Naive thymus-derived CD8-positive, alpha-beta T cell (primary cell): Measurements from ENCODE around the gene GRIN1. TPM values are rescaled to one million over a fixed set of nuclear protein-coding genes. Genes with fewer than 3 reads are reported as not detected.
A peak's percentile ranks its signal among the peaks of the same experiment; 100 is the strongest.

Experiments used
- ATAC-seq, 2 donors: fragments of 150-1000 bp; cut with Tn5 transposase in 1 of 2; sonication (Bioruptor Pico), chemical (Tn5 transposase) in 1 of 2; 1 replicate in 1 of 2; 2 replicates in 1 of 2; pipeline ENCODE4 v1.10.0; 2021; ENCODE audit warnings: mild to moderate bottlenecking in 2 of 2, moderate library complexity in 2 of 2
- POLR2A ChIA-PET: fragments of 350-600 bp; sonication (Branson Sonifier 250); formaldehyde crosslinking; loops from one replicate; lab custom pipeline; 2021; ENCODE audit warnings: antibody characterized with exemption; lab: Charles Lee
- DNase-seq, 10 donors: peaks; one replicate each; pipeline versions ENCODE4 v3.0.0 to v3.0.0-alpha.2; 2020 to 2022
- H3K27ac Mint-ChIP-seq, 10 donors: one replicate each; pipeline ENCODE4 v1.8.0; 2020 to 2022; ENCODE audit warnings: mild to moderate bottlenecking in 10 of 10, mixed read lengths in 10 of 10, moderate library complexity in 4 of 10, inconsistent platforms in 1 of 10
- H3K27me3 Mint-ChIP-seq, 5 donors: one replicate each; pipeline ENCODE4 v1.8.0; 2021 to 2022; ENCODE audit warnings: mixed read lengths in 5 of 5
- H3K36me3 Mint-ChIP-seq, 3 donors: one replicate each; pipeline ENCODE4 v1.8.0; 2020 to 2022; ENCODE audit warnings: mixed read lengths in 3 of 3, mild to moderate bottlenecking in 2 of 3, inconsistent platforms in 1 of 3
- H3K4me1 Mint-ChIP-seq, 4 donors: one replicate each; pipeline ENCODE4 v1.8.0; 2021 to 2022; ENCODE audit warnings: mixed read lengths in 4 of 4
- H3K4me3 Mint-ChIP-seq, 10 donors: one replicate each; pipeline ENCODE4 v1.8.0; 2020 to 2022; ENCODE audit warnings: mild to moderate bottlenecking in 10 of 10, mixed read lengths in 10 of 10, moderate library complexity in 6 of 10, inconsistent platforms in 1 of 10
- H3K9me3 Mint-ChIP-seq, 9 donors: one replicate each; pipeline ENCODE4 v1.8.0; 2020 to 2022; ENCODE audit warnings: mixed read lengths in 9 of 9, mild to moderate bottlenecking in 3 of 9, inconsistent platforms in 1 of 9, moderate library complexity in 1 of 9
- polyA plus RNA-seq, 3 donors: library from polyadenylated mRNA; unstranded; fragments of 300-500 nt; fragmentation: Illumina TruSeq; gene quantifications; one replicate each; pipeline ENCODE4 v1.2.3, GENCODE V29; 2021
- total RNA-seq, 8 experiments: library from RNA in 2 of 8; stranded (reverse) in 2 of 8; gene quantifications; one replicate each; pipeline ENCODE4 v1.2.3 and lab custom pipeline; 2021 to 2026

The GRIN1 gene
- total and polyA plus RNA-seq, 5 experiments from 2014 or later, result not detected

- Mint-ChIP-seq H3K4me3 (peak overlapping the region in 1 of 10 donors; percentile 4), H3K36me3 (peaks cover 0 to 45% (median 14%) of the 10 kb centered on the region in 3 donors), H3K27me3 (no peaks in the 10 kb centered on the region), H3K9me3 (no peaks in the 10 kb centered on the region), H3K27ac (no peak overlapping the region), H3K4me1 (peaks cover 4 to 20% (median 10%) of the 10 kb centered on the region in 4 donors)
- POLR2A ChIA-PET, result interaction anchor here (0.6 kb wide), 1 partner anchor 49 kb away, joined by 6 read pairs; no protein-coding TSS in a partner anchor
- ATAC-seq (no peak), DNase-seq (no peak)
Observed at GRCh38 chr9:137181680-137182079, 42.7 kb downstream of the GRIN1 start.

- H3K4me3 Mint-ChIP-seq, result peak overlapping the region in 1 of 10 donors; percentile 71
- DNase-seq, result no peak
- H3K36me3 Mint-ChIP-seq, result peaks cover 0 to 40% (median 16%) of the 10 kb centered on the region in 3 donors
- H3K27ac Mint-ChIP-seq, result no peak overlapping the region
- no peaks in the 10 kb centered on the region for H3K27me3 Mint-ChIP-seq
- no peaks in the 10 kb centered on the region for H3K9me3 Mint-ChIP-seq
- POLR2A ChIA-PET, result interaction anchor here (1.0 to 1.2 kb wide), 2 partner anchors 40 to 58 kb away, joined by 3 to 5 read pairs; partner anchors contain the start of gene TUBB4B
- no peak for ATAC-seq
- H3K4me1 Mint-ChIP-seq, result peaks cover 4 to 31% (median 19%) of the 10 kb centered on the region in 4 donors
Observed at GRCh38 chr9:137182836-137183235, 43.9 kb downstream of the GRIN1 start.

- Mint-ChIP-seq H3K9me3 (no peaks in the 10 kb centered on the region), H3K27ac (no peak overlapping the region), H3K4me3 (peak overlapping the region in 4 of 10 donors; percentile 21 to 43 (median 42)), H3K27me3 (no peaks in the 10 kb centered on the region), H3K4me1 (peaks cover 6 to 35% (median 25%) of the 10 kb centered on the region in 4 donors), H3K36me3 (peaks cover 0 to 36% (median 16%) of the 10 kb centered on the region in 3 donors)
- ATAC-seq, result no peak
- DNase-seq, result no peak
- POLR2A ChIA-PET, result interaction anchor here (0.6 kb wide), 1 partner anchor 17 kb away, joined by 5 read pairs; the partner anchor contains the start of gene TPRN
Observed at GRCh38 chr9:137183980-137184595, 45.1 kb downstream of the GRIN1 start.

- H3K4me3 Mint-ChIP-seq, result peak overlapping the region in 1 of 10 donors; percentile 48
- DNase-seq (no peak), ATAC-seq (no peak)
- peak overlapping the region in 1 of 10 donors; percentile 52 for H3K27ac Mint-ChIP-seq
- no peaks in the 10 kb centered on the region for H3K27me3 Mint-ChIP-seq
- no peaks in the 10 kb centered on the region for H3K9me3 Mint-ChIP-seq
- POLR2A ChIA-PET, result interaction anchor here (0.7 to 1.4 kb wide), 2 partner anchors 10 to 55 kb away, joined by 3 read pairs; no protein-coding TSS in a partner anchor
- H3K4me1 Mint-ChIP-seq, result peaks cover 5 to 44% (median 32%) of the 10 kb centered on the region in 4 donors
- H3K36me3 Mint-ChIP-seq, result peaks cover 0 to 29% (median 14%) of the 10 kb centered on the region in 3 donors
Observed at GRCh38 chr9:137184881-137185660, 46.1 kb downstream of the GRIN1 start.

- H3K9me3 Mint-ChIP-seq, result no peaks in the 10 kb centered on the region
- DNase-seq (no peak), ATAC-seq (no peak)
- H3K4me1 Mint-ChIP-seq, result peaks cover 8 to 49% (median 39%) of the 10 kb centered on the region in 4 donors
- H3K27ac Mint-ChIP-seq, result no peak overlapping the region
- POLR2A ChIA-PET, result interaction anchor here (0.6 to 1.4 kb wide), 2 partner anchors 11 to 759 kb away, joined by 3 to 12 read pairs; no protein-coding TSS in a partner anchor
- peaks cover 0 to 32% (median 13%) of the 10 kb centered on the region in 3 donors for H3K36me3 Mint-ChIP-seq
- peak overlapping the region in 4 of 10 donors; percentile 19 to 95 (median 90) for H3K4me3 Mint-ChIP-seq
- H3K27me3 Mint-ChIP-seq, result no peaks in the 10 kb centered on the region
Observed at GRCh38 chr9:137185921-137186320, 47.0 kb downstream of the GRIN1 start.

GRCh38 chr9:137186385-137186784 is 47.4 kb downstream of the GRIN1 start:
- DNase-seq (no peak), ATAC-seq (no peak)
- Mint-ChIP-seq H3K9me3 (no peaks in the 10 kb centered on the region), H3K4me1 (peaks cover 8 to 50% (median 41%) of the 10 kb centered on the region in 4 donors), H3K27ac (peak overlapping the region in 4 of 10 donors; percentile 47 to 96 (median 64)), H3K4me3 (peak overlapping the region; percentile 30 to 95 (median 88)), H3K27me3 (no peaks in the 10 kb centered on the region), H3K36me3 (peaks cover 0 to 32% (median 13%) of the 10 kb centered on the region in 3 donors)
- POLR2A ChIA-PET, result interaction anchor here (0.6 to 8.1 kb wide), 5 partner anchors 12 to 759 kb away, joined by 3 to 135 read pairs (median 12); partner anchors contain the start of genes CYSRT1, NDOR1, RNF208 and RNF224

- Mint-ChIP-seq H3K27ac (peak overlapping the region; percentile 83 to 97 (median 93)), H3K4me3 (peak overlapping the region; percentile 87 to 96 (median 91)), H3K4me1 (peaks cover 8 to 50% (median 41%) of the 10 kb centered on the region in 4 donors), H3K36me3 (peaks cover 0 to 27% (median 9%) of the 10 kb centered on the region in 3 donors), H3K27me3 (no peaks in the 10 kb centered on the region), H3K9me3 (no peaks in the 10 kb centered on the region)
- no peak for DNase-seq
- ATAC-seq, result no peak
- POLR2A ChIA-PET, result interaction anchor here (0.5 to 8.1 kb wide), 17 partner anchors 9 to 431 kb away, joined by 3 to 135 read pairs (median 6); partner anchors contain the start of genes CYSRT1, MAN1B1, NDOR1 and RNF208
Observed at GRCh38 chr9:137187386-137187785, 48.4 kb downstream of the GRIN1 start.

- H3K27me3 Mint-ChIP-seq, result no peaks in the 10 kb centered on the region
- no peak for DNase-seq
- H3K4me1 Mint-ChIP-seq, result peaks cover 8 to 50% (median 41%) of the 10 kb centered on the region in 4 donors
- H3K4me3 Mint-ChIP-seq, result peak overlapping the region; percentile 87 to 96 (median 91)
- POLR2A ChIA-PET, result interaction anchor here (0.5 to 8.1 kb wide), 21 partner anchors 10 to 430 kb away, joined by 3 to 135 read pairs (median 5); partner anchors contain the start of genes CYSRT1, LRRC26, MAN1B1 and NDOR1
- H3K36me3 Mint-ChIP-seq, result peaks cover 0 to 21% (median 9%) of the 10 kb centered on the region in 3 donors
- peak overlapping the region; percentile 83 to 97 (median 93) for H3K27ac Mint-ChIP-seq
- ATAC-seq, result peak in 1 of 2 donors; percentile 21
- no peaks in the 10 kb centered on the region for H3K9me3 Mint-ChIP-seq
Observed at GRCh38 chr9:137188086-137188489, 49.1 kb downstream of the GRIN1 start.

GRCh38 chr9:137188490-137189296 is 49.7 kb downstream of the GRIN1 start, which contains the start of the genes ANAPC2 and SSNA1:
Gene ANAPC2, minus strand, starts transcription at chr9:137188560. Its CDS starts 28 bp downstream, at chr9:137188532.
Gene SSNA1, plus strand, starts transcription at chr9:137188676. Its CDS starts 51 bp downstream, at chr9:137188727.
- DNase-seq (peak; percentile 83 to 95 (median 94)), ATAC-seq (peak; percentile 79)
- POLR2A ChIA-PET, result interaction anchor here (0.8 to 8.1 kb wide), 22 partner anchors 13 to 286 kb away, joined by 3 to 135 read pairs (median 4); partner anchors contain the start of genes CYSRT1, LRRC26, MAN1B1 and NDOR1
- peaks cover 0 to 16% (median 4%) of the 10 kb centered on the region in 3 donors for H3K36me3 Mint-ChIP-seq
- peak within 1 kb of the TSS; percentile 83 to 98 (median 94) for H3K27ac Mint-ChIP-seq
- H3K4me1 Mint-ChIP-seq, result peaks cover 8 to 50% (median 41%) of the 10 kb centered on the region in 4 donors
- H3K27me3 Mint-ChIP-seq, result no peaks in the 10 kb centered on the region
- H3K9me3 Mint-ChIP-seq, result no peaks in the 10 kb centered on the region
- H3K4me3 Mint-ChIP-seq, result peak within 1 kb of the TSS; percentile 87 to 96 (median 92)

- POLR2A ChIA-PET, result interaction anchor here (0.8 to 8.1 kb wide), 16 partner anchors 13 to 120 kb away, joined by 3 to 135 read pairs (median 7); partner anchors contain the start of genes CYSRT1, MAN1B1, NDOR1 and NELFB
Observed at GRCh38 chr9:137189297-137190295, 50.6 kb downstream of the GRIN1 start.

More at GRCh38 chr9:137189297-137190295, 50.6 kb downstream of the GRIN1 start:
- Mint-ChIP-seq H3K36me3 (peaks cover 0 to 7% (median 4%) of the 10 kb centered on the region in 3 donors), H3K4me3 (peak overlapping the region; percentile 87 to 95 (median 92)), H3K27ac (peak overlapping the region; percentile 77 to 98 (median 94)), H3K27me3 (no peaks in the 10 kb centered on the region), H3K4me1 (peaks cover 6 to 46% (median 36%) of the 10 kb centered on the region in 4 donors), H3K9me3 (no peaks in the 10 kb centered on the region)
- DNase-seq (no peak), ATAC-seq (no peak)
